Dendritic cell treated with granulocyte-macrophage colony-stimulating factor and Interleukin-4, amounts not matched to agents 40 ng/mL and 50 ng/mL, for 4 days (primary cell): ENCODE data around the gene ZNF331.
A peak's percentile ranks its signal among the peaks of the same experiment; 100 is the strongest.

Source experiments
- H3K27ac Mint-ChIP-seq: one replicate; pipeline ENCODE4 v1.8.0; 2022; ENCODE audit warnings: mild to moderate bottlenecking, mixed read lengths
- H3K27me3 Mint-ChIP-seq: one replicate; pipeline ENCODE4 v1.8.0; 2022; ENCODE audit warnings: mild to moderate bottlenecking, mixed read lengths
- H3K36me3 Mint-ChIP-seq: one replicate; pipeline ENCODE4 v1.8.0; 2022; ENCODE audit warnings: low read depth, mixed read lengths
- H3K4me1 Mint-ChIP-seq: one replicate; pipeline ENCODE4 v1.8.0; 2022; ENCODE audit warnings: low read depth, mixed read lengths
- H3K4me3 Mint-ChIP-seq: one replicate; pipeline ENCODE4 v1.8.0; 2022; ENCODE audit warnings: mild to moderate bottlenecking, moderate library complexity, mixed read lengths
- H3K9me3 Mint-ChIP-seq: one replicate; pipeline ENCODE4 v1.8.0; 2022; ENCODE audit warnings: mixed read lengths
- intact Hi-C: fragments of 100-400 bp; cut with micrococcal nuclease; formaldehyde crosslinking; loops from one replicate; pipeline ENCODE4 v1.15.0; 2022

Gene ZNF331

DNA sequence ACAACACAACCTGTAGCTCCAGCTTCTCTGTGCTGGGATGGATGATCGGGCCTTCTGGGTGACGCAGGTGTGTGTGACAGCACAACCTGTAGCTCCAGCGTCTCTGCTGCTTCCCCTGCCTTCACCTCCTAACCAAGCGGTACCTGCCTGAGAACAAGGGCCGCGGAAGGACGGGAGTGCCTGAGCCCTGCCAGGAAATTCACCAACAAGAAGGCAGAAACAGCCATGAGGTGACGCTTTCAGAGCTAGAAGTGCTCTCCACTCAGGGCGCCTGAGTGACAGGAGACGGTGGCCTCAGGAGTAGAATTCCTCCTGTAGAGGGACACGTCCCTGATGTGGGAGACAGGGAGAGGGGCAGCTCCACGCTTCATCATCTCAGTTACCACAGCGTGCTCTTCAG, 17.4 kb downstream of the ZNF331 start:
- H3K27me3 Mint-ChIP-seq: no peaks in the 10 kb centered on the region
- H3K36me3 Mint-ChIP-seq: peaks cover 70% of the 10 kb centered on the region
- intact Hi-C loops: no loop called here
- peaks cover 31% of the 10 kb centered on the region for H3K4me1 Mint-ChIP-seq
- H3K9me3 Mint-ChIP-seq: peaks cover 31% of the 10 kb centered on the region
- H3K27ac Mint-ChIP-seq: peak overlapping the region; percentile 93
- peak overlapping the region; percentile 89 for H3K4me3 Mint-ChIP-seq

DNA sequence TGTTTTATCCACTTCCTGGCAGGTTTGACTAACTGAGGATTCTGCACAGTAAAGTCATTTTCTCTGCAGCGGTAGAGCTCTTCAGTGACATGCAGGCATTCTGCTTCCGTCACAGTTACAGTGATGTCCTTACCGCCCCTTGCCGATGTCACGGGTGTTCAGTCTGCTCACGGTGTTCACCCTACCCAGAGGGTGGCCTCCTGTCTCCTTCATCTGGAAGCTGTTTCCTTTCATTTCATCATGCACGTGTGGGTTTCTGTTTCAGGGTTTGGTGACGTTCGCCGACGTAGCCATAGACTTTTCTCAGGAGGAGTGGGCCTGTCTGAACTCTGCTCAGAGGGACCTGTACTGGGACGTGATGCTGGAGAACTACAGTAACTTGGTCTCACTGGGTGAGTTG, 33.4 kb downstream of the ZNF331 start:
- no peak overlapping the region for H3K27ac Mint-ChIP-seq
- H3K27me3 Mint-ChIP-seq: no peaks in the 10 kb centered on the region
- peaks cover 29% of the 10 kb centered on the region for H3K9me3 Mint-ChIP-seq
- intact Hi-C loops: no loop called here
- no peaks in the 10 kb centered on the region for H3K4me1 Mint-ChIP-seq
- peaks cover 97% of the 10 kb centered on the region for H3K36me3 Mint-ChIP-seq
- H3K4me3 Mint-ChIP-seq: no peak overlapping the region

DNA sequence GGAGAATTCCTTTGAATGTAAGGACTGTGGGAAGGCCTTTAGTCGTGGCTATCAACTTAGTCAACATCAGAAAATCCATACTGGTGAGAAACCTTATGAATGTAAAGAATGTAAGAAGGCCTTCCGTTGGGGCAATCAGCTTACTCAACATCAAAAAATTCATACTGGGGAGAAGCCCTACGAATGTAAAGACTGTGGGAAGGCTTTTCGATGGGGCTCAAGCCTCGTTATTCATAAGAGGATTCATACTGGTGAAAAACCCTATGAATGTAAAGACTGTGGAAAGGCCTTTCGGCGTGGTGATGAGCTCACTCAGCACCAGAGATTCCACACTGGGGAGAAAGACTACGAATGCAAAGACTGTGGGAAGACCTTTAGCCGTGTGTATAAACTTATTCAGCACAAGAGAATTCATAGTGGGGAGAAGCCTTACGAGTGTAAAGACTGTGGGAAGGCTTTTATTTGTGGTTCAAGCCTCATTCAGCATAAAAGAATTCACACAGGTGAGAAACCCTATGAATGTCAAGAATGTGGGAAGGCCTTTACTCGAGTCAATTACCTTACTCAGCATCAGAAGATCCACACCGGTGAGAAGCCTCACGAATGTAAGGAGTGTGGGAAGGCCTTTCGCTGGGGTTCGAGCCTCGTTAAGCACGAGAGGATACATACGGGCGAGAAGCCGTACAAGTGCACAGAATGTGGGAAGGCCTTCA, 39.2 kb downstream of the ZNF331 start:
- Mint-ChIP-seq H3K4me3 (no peak overlapping the region), H3K4me1 (no peaks in the 10 kb centered on the region), H3K27ac (no peak overlapping the region), H3K27me3 (no peaks in the 10 kb centered on the region), H3K9me3 (peaks cover 75% of the 10 kb centered on the region), H3K36me3 (peaks cover 79% of the 10 kb centered on the region)
- intact Hi-C loops: no loop called here

DNA sequence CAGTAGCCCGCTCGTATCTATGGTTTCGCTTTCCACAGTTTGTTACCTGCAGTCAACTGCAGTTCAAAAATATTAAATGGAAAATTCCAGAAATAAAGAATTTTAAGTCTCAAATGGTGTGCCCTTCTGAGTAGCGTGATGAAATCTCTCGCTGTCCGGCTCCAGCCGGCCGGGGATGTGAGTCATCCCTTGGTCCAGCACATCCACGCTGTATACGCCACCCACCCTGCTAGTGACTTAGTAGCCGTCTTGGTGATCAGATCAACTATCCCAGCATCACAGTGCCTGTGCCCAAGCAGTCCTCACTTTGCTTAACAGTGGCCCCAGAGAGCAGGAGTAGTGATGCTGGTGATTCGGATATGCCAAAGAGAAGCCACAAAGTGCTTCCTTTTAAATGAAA, 40.0 kb downstream of the ZNF331 start:
- intact Hi-C loops: no loop called here

DNA sequence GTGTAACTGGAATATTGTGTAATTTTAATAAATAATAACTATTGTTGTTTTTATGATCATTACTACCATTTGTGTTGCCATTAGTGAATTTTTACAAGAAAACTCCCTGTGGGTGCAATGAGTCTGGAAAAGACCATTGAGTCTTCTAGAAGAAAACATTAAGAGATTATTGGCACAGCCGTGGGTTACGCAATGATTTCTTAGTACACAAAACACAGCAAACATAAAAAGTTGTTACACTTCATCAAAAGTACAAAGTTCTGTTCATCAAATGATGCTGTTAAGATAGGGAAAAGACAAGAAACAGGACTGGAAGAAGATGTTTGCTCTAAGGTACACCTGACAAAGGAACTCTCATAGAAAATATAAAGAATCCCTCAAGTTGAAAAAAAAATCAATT, 41.6 kb downstream of the ZNF331 start:
- Mint-ChIP-seq H3K27ac (no peak overlapping the region), H3K4me1 (no peaks in the 10 kb centered on the region), H3K4me3 (no peak overlapping the region), H3K9me3 (peaks cover 81% of the 10 kb centered on the region), H3K27me3 (no peaks in the 10 kb centered on the region), H3K36me3 (peaks cover 55% of the 10 kb centered on the region)
- intact Hi-C loops: no loop called here

More for the DNA sequence above, 40.0 kb downstream of the ZNF331 start:
- H3K4me1 Mint-ChIP-seq: no peaks in the 10 kb centered on the region
- H3K27me3 Mint-ChIP-seq: no peaks in the 10 kb centered on the region
- H3K4me3 Mint-ChIP-seq: no peak overlapping the region
- peaks cover 82% of the 10 kb centered on the region for H3K9me3 Mint-ChIP-seq
- no peak overlapping the region for H3K27ac Mint-ChIP-seq
- H3K36me3 Mint-ChIP-seq: peaks cover 70% of the 10 kb centered on the region

DNA sequence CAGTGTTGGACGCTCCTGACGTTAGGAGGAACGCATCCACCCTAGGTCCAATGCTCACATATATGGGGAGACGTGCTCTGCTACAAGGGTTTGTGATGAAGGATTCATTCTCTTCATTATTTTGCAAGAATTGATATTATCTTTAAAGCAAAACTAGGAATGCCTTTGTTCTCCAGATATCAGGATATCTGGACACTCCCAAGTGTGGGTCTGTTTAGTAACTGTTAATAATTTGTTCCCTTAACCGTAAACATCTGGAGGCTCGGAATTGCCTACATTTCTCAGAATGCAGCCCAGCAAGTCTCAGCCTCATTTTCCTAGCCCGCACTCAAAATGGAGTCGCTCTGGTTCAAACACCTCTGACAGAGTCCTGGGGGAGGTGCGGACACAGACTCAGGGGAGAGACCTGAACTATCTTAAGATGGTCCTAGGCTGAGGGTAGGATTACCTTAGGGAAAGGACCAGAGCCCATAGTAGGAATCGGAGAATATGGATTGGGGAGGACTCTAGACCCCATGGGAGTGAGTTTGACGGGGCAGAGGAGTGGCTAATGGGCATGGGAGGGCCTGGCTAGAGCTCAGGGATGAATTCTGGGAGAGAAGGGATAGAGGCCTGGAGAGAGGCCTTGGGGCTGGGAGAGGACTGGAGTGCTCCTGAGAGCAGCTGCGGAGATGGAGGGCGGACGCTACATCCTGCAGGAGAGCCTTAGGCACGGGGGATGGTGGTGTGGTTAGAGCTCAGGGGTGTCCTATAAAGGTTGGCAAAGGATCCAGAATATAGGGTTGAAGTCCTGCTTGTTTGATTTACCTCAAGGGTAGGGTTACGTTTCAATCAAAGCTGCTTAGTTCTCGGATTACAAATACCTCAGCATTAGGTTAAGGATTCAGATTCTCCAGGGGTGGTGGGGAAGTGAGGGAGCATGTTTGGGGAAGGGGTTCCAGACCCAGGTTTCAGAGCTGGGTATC, 43.2 kb downstream of the ZNF331 start:
- Mint-ChIP-seq H3K4me3 (no peak overlapping the region), H3K36me3 (peaks cover 38% of the 10 kb centered on the region), H3K27ac (no peak overlapping the region), H3K27me3 (no peaks in the 10 kb centered on the region), H3K4me1 (no peaks in the 10 kb centered on the region), H3K9me3 (peaks cover 75% of the 10 kb centered on the region)
- intact Hi-C loops: no loop called here

DNA sequence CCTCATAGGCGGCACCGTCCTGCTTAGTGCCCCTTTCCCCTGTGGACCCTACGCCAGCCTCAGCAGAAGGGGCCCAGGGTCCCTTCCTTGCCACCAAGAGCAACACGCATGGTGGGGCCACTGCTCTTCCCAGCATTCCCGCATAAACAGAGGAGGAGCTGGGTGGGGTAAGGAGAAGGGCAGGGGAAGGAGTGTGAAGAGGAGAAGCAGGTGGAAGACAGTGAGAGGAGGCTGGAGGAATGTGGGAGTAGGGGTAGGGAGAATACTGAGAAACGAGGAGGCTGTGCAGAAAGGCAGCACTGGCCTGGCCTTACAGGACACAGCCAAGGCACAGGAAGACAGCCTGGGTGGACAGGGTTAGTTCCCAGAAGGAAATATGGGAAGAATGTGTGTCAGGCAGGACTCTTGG, 43.9 kb downstream of the ZNF331 start:
- Mint-ChIP-seq H3K27ac (no peak overlapping the region), H3K4me3 (no peak overlapping the region), H3K4me1 (no peaks in the 10 kb centered on the region), H3K9me3 (peaks cover 68% of the 10 kb centered on the region), H3K36me3 (peaks cover 31% of the 10 kb centered on the region), H3K27me3 (no peaks in the 10 kb centered on the region)
- intact Hi-C loops: no loop called here

DNA sequence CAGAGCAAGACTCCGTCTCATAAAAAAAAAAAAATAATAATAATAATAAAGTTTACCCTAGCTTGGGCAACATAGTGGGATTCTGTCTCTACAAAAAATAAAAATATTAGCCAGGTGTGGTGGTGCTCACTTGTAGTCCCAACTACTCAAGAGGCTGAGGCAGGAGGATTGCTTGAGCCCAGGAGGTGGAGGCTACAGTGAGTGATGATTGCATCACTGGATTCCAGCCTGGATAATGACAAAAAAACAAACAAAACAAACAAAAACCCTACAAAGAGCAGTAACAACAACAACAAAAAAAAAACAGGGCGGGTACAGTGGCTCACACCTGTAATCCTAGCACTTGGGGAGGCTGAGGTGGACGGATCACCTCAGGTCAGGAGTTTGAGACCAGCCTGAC, 45.2 kb downstream of the ZNF331 start:
- peaks cover 18% of the 10 kb centered on the region for H3K36me3 Mint-ChIP-seq
- H3K9me3 Mint-ChIP-seq: peaks cover 55% of the 10 kb centered on the region
- intact Hi-C loops: no loop called here
- no peaks in the 10 kb centered on the region for H3K4me1 Mint-ChIP-seq
- H3K27ac Mint-ChIP-seq: no peak overlapping the region
- H3K4me3 Mint-ChIP-seq: no peak overlapping the region
- no peaks in the 10 kb centered on the region for H3K27me3 Mint-ChIP-seq

DNA sequence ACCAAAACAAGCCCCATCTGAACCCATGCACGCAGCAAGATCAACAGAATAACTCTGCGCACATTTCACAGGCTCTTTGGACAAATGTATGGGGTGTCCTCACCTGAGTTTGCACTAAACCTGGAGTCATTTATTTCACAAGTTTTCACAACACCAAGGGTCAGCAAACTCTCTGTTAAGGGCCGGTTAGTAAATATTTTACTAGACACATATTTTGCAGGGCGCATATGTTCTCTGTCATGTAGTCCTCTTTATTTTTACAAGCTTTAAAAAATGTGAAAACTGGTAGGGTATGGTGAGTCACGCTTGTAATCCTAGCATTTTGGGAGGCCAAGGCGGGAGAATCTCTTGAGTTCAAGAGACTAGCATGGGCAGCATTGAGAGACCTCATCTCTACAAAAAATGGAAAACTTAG, 48.3 kb downstream of the ZNF331 start:
- Mint-ChIP-seq H3K27me3 (no peaks in the 10 kb centered on the region), H3K4me3 (no peak overlapping the region), H3K4me1 (no peaks in the 10 kb centered on the region), H3K9me3 (peaks cover 24% of the 10 kb centered on the region), H3K36me3 (no peaks in the 10 kb centered on the region), H3K27ac (no peak overlapping the region)
- intact Hi-C loops: no loop called here

DNA sequence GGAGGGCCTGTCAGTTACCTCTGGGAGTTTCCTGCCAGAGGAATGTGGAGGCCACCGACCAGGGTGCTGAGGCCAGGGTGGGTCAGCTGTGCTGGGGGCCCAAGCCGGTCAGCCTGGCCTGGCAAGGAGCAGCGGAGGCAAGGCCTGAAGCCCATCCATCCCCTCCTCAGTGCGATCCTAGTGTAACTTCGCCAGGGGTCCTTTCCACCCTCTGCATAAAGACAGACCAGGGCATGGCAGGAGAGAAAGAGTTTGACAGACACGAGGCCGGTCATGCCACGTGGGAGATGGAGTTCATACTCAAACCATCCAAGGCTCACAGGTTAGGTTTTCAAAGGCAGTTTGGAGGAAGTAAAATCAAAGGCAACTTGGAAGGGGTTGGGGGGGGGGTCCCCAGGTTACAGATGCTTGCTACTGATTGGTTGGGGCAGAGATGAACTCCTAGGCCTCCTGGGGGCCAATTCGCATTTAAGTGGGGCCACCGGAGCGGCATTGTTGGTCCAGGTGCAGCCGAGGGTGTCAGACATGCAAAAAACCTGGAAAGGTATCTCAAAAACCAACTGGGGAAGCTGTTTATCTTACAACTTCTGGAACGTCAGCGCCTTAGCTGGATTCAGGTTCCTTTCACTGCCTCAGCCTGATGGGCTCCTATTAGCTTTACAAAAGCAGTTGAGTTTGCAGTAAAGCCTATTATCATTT, 57.0 kb downstream of the ZNF331 start:
- H3K27me3 Mint-ChIP-seq: no peaks in the 10 kb centered on the region
- intact Hi-C loops: no loop called here
- H3K36me3 Mint-ChIP-seq: no peaks in the 10 kb centered on the region
- no peaks in the 10 kb centered on the region for H3K9me3 Mint-ChIP-seq
- no peak overlapping the region for H3K27ac Mint-ChIP-seq
- H3K4me3 Mint-ChIP-seq: no peak overlapping the region
- no peaks in the 10 kb centered on the region for H3K4me1 Mint-ChIP-seq

DNA sequence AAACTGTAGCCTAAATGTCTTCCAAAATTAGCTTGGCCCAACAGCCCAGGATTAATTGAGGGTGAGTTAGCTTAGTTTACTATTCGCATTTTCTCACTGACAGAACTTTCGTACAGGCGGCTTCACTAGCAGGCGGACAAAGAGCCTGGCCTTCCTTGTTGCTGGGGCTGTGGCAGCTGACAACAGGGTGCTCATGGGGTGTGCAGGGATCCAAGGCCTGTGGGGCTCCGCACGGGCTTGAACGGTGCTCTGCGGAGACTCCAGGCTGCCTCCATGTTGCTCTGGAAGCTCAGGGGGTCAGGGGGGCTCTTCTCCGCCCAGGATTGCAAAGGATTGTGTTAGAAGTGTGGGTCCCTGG, 57.5 kb downstream of the ZNF331 start:
- Mint-ChIP-seq H3K4me1 (no peaks in the 10 kb centered on the region), H3K27ac (no peak overlapping the region), H3K9me3 (no peaks in the 10 kb centered on the region), H3K36me3 (no peaks in the 10 kb centered on the region), H3K4me3 (no peak overlapping the region), H3K27me3 (no peaks in the 10 kb centered on the region)
- intact Hi-C loops: no loop called here

DNA sequence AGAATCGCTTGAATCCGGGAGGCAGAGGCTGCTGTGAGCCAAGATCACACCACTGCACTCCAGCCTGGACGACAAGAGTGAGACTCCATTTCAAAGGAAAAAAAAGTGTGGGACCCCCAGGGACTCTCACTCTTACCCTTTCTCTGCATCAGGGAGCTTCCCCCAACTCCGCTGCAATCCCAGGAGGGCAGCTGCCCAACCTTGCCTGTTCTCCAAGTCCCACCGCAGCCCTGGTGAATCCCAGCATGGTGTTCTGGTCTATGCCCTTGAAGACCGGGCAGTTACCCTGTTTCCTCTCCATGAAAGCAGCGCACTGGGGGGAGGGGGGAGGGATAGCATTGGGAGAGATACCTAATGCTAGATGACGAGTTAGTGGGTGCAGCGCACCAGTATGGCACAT, 58.1 kb downstream of the ZNF331 start:
- H3K9me3 Mint-ChIP-seq: no peaks in the 10 kb centered on the region
- no peaks in the 10 kb centered on the region for H3K4me1 Mint-ChIP-seq
- H3K27me3 Mint-ChIP-seq: no peaks in the 10 kb centered on the region
- H3K4me3 Mint-ChIP-seq: no peak overlapping the region
- intact Hi-C loops: no loop called here
- no peak overlapping the region for H3K27ac Mint-ChIP-seq
- no peaks in the 10 kb centered on the region for H3K36me3 Mint-ChIP-seq

DNA sequence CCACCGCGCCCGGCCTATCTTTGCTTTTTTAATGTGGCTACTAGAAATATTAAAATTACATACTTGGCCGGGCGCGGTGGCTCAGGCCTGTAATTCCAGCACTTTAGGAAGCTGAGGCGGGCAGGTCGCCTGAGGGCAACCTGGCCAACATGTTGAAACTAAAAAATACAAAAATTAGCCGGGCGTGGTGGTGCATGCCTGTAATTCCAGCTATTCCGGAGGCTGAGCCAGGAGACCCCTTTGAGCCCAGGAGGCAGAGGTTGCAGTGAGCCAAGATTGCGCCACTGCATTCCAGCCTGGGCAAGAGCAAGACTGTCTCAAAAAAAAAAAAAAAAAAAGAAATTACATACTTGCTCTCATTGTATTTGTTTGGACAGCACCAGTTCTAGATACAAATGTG, 59.1 kb downstream of the ZNF331 start:
- Mint-ChIP-seq H3K4me1 (no peaks in the 10 kb centered on the region), H3K36me3 (no peaks in the 10 kb centered on the region), H3K27me3 (no peaks in the 10 kb centered on the region), H3K4me3 (no peak overlapping the region), H3K27ac (no peak overlapping the region), H3K9me3 (no peaks in the 10 kb centered on the region)
- intact Hi-C loops: no loop called here

DNA sequence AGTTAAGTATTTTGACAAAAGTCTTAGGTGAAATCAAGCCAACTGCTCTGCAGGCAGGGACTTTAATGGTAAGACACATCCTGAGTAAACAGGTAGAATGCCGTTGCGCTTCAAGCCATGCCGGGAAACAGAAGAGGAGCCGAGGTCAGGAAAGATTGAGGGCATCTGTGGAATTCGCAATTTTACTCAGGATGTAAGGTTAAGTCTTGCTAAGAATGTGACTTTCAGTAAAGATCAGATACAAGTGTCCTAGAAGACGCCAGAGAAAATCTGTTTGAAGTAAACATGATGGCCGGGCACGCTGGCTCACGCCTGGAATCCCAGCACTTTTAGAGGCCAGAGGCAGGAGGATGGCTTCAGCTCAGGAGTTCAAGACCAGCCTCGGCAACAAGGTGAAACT, 60.4 kb downstream of the ZNF331 start:
- intact Hi-C loops: no loop called here
- Mint-ChIP-seq H3K9me3 (no peaks in the 10 kb centered on the region), H3K36me3 (no peaks in the 10 kb centered on the region), H3K27ac (no peak overlapping the region), H3K4me3 (no peak overlapping the region), H3K4me1 (no peaks in the 10 kb centered on the region), H3K27me3 (no peaks in the 10 kb centered on the region)
